ENCODE measurements around the gene SNRNP40. TPM values are rescaled to one million over a fixed set of nuclear protein-coding genes. Genes with fewer than 3 reads are reported as not detected.
A peak's percentile ranks its signal among the peaks of the same experiment; 100 is the strongest.

Gene SNRNP40
- total RNA-seq, 1 donor from 2014 or later = 49.6 TPM

- H3K4me1 Mint-ChIP-seq (ENCODE audit: unreplicated experiment) = peaks cover 10% of the 10 kb centered on the region
- no peak overlapping the region for H3K27ac Mint-ChIP-seq (ENCODE audit: unreplicated experiment)
- H3K4me3 Mint-ChIP-seq (ENCODE audit: unreplicated experiment) = no peak overlapping the region
- no peak for TF ChIP-seq CTCF (IDR thresholded peaks at IDR 0.05)
- DNase-seq (ENCODE audit: extremely low spot score, unreplicated experiment) = no peak
- H3K27me3 Mint-ChIP-seq (ENCODE audit: unreplicated experiment) = peaks cover 29% of the 10 kb centered on the region
- no peaks in the 10 kb centered on the region for H3K9me3 Mint-ChIP-seq (ENCODE audit: unreplicated experiment)
- no peaks in the 10 kb centered on the region for H3K36me3 Mint-ChIP-seq (ENCODE audit: unreplicated experiment)
These were observed 52.9 kb downstream of the SNRNP40 start for GRCh38 chr1:31243501-31244286.

GRCh38 chr1:31241321-31241720 lies 55.3 kb downstream of the SNRNP40 start:
- no peaks in the 10 kb centered on the region for H3K9me3 Mint-ChIP-seq (ENCODE audit: unreplicated experiment)
- no peak for TF ChIP-seq CTCF (IDR thresholded peaks at IDR 0.05)

GRCh38 chr1:31239653-31240241 lies 56.8 kb downstream of the SNRNP40 start, which contains the start of gene NKAIN1:
NKAIN1 (minus strand) TSS chr1:31239887; CDS start chr1:31239547, 340 bp downstream.
- TF ChIP-seq CTCF (IDR thresholded peaks at IDR 0.05) = no peak
- Mint-ChIP-seq H3K27me3 (ENCODE audit: unreplicated experiment) (peaks cover 64% of the 10 kb centered on the region), H3K27ac (ENCODE audit: unreplicated experiment) (no peak within 1 kb of the TSS), H3K36me3 (ENCODE audit: unreplicated experiment) (no peaks in the 10 kb centered on the region), H3K9me3 (ENCODE audit: unreplicated experiment) (no peaks in the 10 kb centered on the region), H3K4me3 (ENCODE audit: unreplicated experiment) (peak within 1 kb of the TSS; percentile 75), H3K4me1 (ENCODE audit: unreplicated experiment) (peaks cover 12% of the 10 kb centered on the region)
- DNase-seq (ENCODE audit: extremely low spot score, unreplicated experiment) = no peak

More at GRCh38 chr1:31241321-31241720, 55.3 kb downstream of the SNRNP40 start:
- no peak for DNase-seq (ENCODE audit: extremely low spot score, unreplicated experiment)
- no peak overlapping the region for H3K4me3 Mint-ChIP-seq (ENCODE audit: unreplicated experiment)
- no peaks in the 10 kb centered on the region for H3K36me3 Mint-ChIP-seq (ENCODE audit: unreplicated experiment)
- H3K27ac Mint-ChIP-seq (ENCODE audit: unreplicated experiment) = no peak overlapping the region
- peaks cover 48% of the 10 kb centered on the region for H3K27me3 Mint-ChIP-seq (ENCODE audit: unreplicated experiment)
- peaks cover 12% of the 10 kb centered on the region for H3K4me1 Mint-ChIP-seq (ENCODE audit: unreplicated experiment)

- H3K4me3 Mint-ChIP-seq (ENCODE audit: unreplicated experiment) = peak overlapping the region; percentile 75
- TF ChIP-seq CTCF (IDR thresholded peaks at IDR 0.05) = no peak
- no peaks in the 10 kb centered on the region for H3K9me3 Mint-ChIP-seq (ENCODE audit: unreplicated experiment)
- H3K36me3 Mint-ChIP-seq (ENCODE audit: unreplicated experiment) = no peaks in the 10 kb centered on the region
- DNase-seq (ENCODE audit: extremely low spot score, unreplicated experiment) = no peak
- no peak overlapping the region for H3K27ac Mint-ChIP-seq (ENCODE audit: unreplicated experiment)
- H3K4me1 Mint-ChIP-seq (ENCODE audit: unreplicated experiment) = peaks cover 12% of the 10 kb centered on the region
- H3K27me3 Mint-ChIP-seq (ENCODE audit: unreplicated experiment) = peaks cover 65% of the 10 kb centered on the region
These were observed 57.5 kb downstream of the SNRNP40 start for GRCh38 chr1:31238986-31239613.

- peak overlapping the region; percentile 75 for H3K4me3 Mint-ChIP-seq (ENCODE audit: unreplicated experiment)
- H3K27ac Mint-ChIP-seq (ENCODE audit: unreplicated experiment) = no peak overlapping the region
- peaks cover 60% of the 10 kb centered on the region for H3K27me3 Mint-ChIP-seq (ENCODE audit: unreplicated experiment)
- TF ChIP-seq CTCF (IDR thresholded peaks at IDR 0.05) = no peak
- H3K4me1 Mint-ChIP-seq (ENCODE audit: unreplicated experiment) = peaks cover 12% of the 10 kb centered on the region
- DNase-seq (ENCODE audit: extremely low spot score, unreplicated experiment) = no peak
- H3K36me3 Mint-ChIP-seq (ENCODE audit: unreplicated experiment) = no peaks in the 10 kb centered on the region
- H3K9me3 Mint-ChIP-seq (ENCODE audit: unreplicated experiment) = no peaks in the 10 kb centered on the region
These were observed 58.0 kb downstream of the SNRNP40 start for GRCh38 chr1:31238612-31238985.
